HepG2 (cell line): ENCODE results near the gene KIAA0232. TPM values are rescaled to one million over a fixed set of nuclear protein-coding genes. Genes with fewer than 3 reads are reported as not detected.

Experiments used
- ATAC-seq: fragments of 200-7000 bp; cut with Tn5 transposase; 3 replicates; pipeline ENCODE4 v1.9.1; 2020; ENCODE audit warnings: mild to moderate bottlenecking, moderate library complexity
- BruUV-seq: library from RNA; stranded (reverse); fragments of 400-500 nt; replicated peaks from 2 replicates; lab custom pipeline; 2021; lab: Mats Ljungman, UMichigan
- CTCF ChIA-PET: fragments of 300-600 bp; formaldehyde crosslinking; extraction: SDS; loops from one replicate; lab custom pipeline; 2021; ENCODE audit warnings: low total read pairs, inconsistent platforms, low intra/inter-chr PET ratio; lab: Yijun Ruan, JAX
- POLR2A ChIA-PET: fragments of 350-600 bp; sonication (Branson Sonifier 250); formaldehyde crosslinking; loops from one replicate; lab custom pipeline; 2020; ENCODE audit warnings: antibody characterized with exemption, inconsistent platforms; lab: Yijun Ruan, JAX
- DNase-seq: peaks from one replicate; pipeline ENCODE4 v3.0.0-alpha.2; 2015; ENCODE audit warnings: low spot score
- FAIRE-seq: peaks from 3 replicates; lab custom pipeline; 2011; peaks lifted over from hg19 to GRCh38; lab: Jason Lieb, UNC
- H2AFZ ChIP-seq: one replicate; pipeline ENCODE4 v1.6.1; 2011; ENCODE audit warnings: low read length, inconsistent platforms
- H3K27ac ChIP-seq: fragments of 300-600 bp; 3 replicates; pipeline ENCODE4 v1.8.0; 2011; ENCODE audit warnings: mixed run types, mild to moderate bottlenecking, mixed read lengths, low read length, inconsistent platforms; ENCODE audit not compliant: insufficient read depth; ENCODE audit errors: extremely low read length
- H3K27me3 ChIP-seq, 2 experiments: fragments of 200-600 bp in 1 of 2; 2 replicates in 1 of 2; 3 replicates in 1 of 2; pipeline versions ENCODE4 v1.6.0 to v1.8.0; 2011; ENCODE audit warnings: low read length in 2 of 2, mild to moderate bottlenecking in 2 of 2, moderate library complexity in 2 of 2, inconsistent platforms in 1 of 2; ENCODE audit not compliant: insufficient read depth in 2 of 2, control insufficient read depth in 1 of 2
- H3K36me3 ChIP-seq, 2 experiments: fragments of 200-600 bp in 1 of 2; replicated peaks in 1 of 2; 2 replicates in 1 of 2; 3 replicates in 1 of 2; pipeline versions ENCODE4 v1.5.1 to v1.8.0; 2011; ENCODE audit warnings: low read length in 2 of 2, inconsistent platforms in 1 of 2; ENCODE audit not compliant: insufficient read depth in 2 of 2, control insufficient read depth in 1 of 2
- H3K4me1 ChIP-seq: 2 replicates; pipeline ENCODE4 v1.5.1; 2012; ENCODE audit warnings: low read length, inconsistent platforms; ENCODE audit not compliant: insufficient read depth
- H3K4me2 ChIP-seq: 2 replicates; pipeline ENCODE4 v1.6.0; 2011; ENCODE audit warnings: low read depth, low read length, inconsistent platforms
- H3K4me3 ChIP-seq, 3 experiments: fragments of 200-600 bp in 1 of 3; sonication (generic), shearing (Covaris generic) in 1 of 3; replicated peaks in 1 of 3; 2 replicates each; pipeline ENCODE4 v1.5.1; 2011 to 2016; ENCODE audit warnings: low read length in 3 of 3, inconsistent platforms in 2 of 3, low read depth in 2 of 3, mild to moderate bottlenecking in 2 of 3, control low read depth in 1 of 3, mixed read lengths in 1 of 3; ENCODE audit not compliant: insufficient read depth in 1 of 3
- H3K79me2 ChIP-seq: one replicate; pipeline ENCODE4 v1.6.1; 2011; ENCODE audit warnings: low read length, inconsistent platforms; ENCODE audit not compliant: insufficient read depth
- H3K9ac ChIP-seq: 2 replicates; pipeline ENCODE4 v1.6.0; 2011; ENCODE audit warnings: mild to moderate bottlenecking, low read depth, low read length, inconsistent platforms; ENCODE audit not compliant: insufficient read depth
- H3K9me3 ChIP-seq: 2 replicates; pipeline ENCODE4 v1.5.1; 2012; ENCODE audit warnings: mild to moderate bottlenecking, low read length
- H4K20me1 ChIP-seq: 2 replicates; pipeline ENCODE4 v1.6.0; 2011; ENCODE audit warnings: inconsistent platforms, mild to moderate bottlenecking, low read length, moderate library complexity; ENCODE audit not compliant: insufficient read depth
- CAMTA2 ChIP-seq: sonication (generic); formaldehyde crosslinking; IDR thresholded peaks from 2 replicates; pipeline ENCODE4 v1.4.0; 2020; ENCODE audit warnings: mild to moderate bottlenecking, missing genetic modification reagents, borderline replicate concordance
- DNMT1 ChIP-seq: sonication (generic); formaldehyde crosslinking; IDR thresholded peaks from 2 replicates; pipeline ENCODE4 v1.5.1; 2020; ENCODE audit warnings: mild to moderate bottlenecking, missing genetic modification reagents
- RBM22 ChIP-seq: fragments of 200-400 bp; formaldehyde crosslinking; optimal IDR thresholded peaks from 2 replicates; pipeline ENCODE3; 2017; ENCODE audit warnings: mild to moderate bottlenecking, low read length, moderate library complexity
- STAG1 ChIP-seq: sonication (generic); formaldehyde crosslinking; IDR thresholded peaks from 2 replicates; pipeline ENCODE4 v1.4.0; 2020; ENCODE audit warnings: missing genetic modification reagents
- ZBTB8A ChIP-seq: sonication (generic); formaldehyde crosslinking; IDR thresholded peaks from 2 replicates; pipeline ENCODE4 v1.4.0; 2020; ENCODE audit warnings: mild to moderate bottlenecking, low read depth, missing genetic modification reagents, borderline replicate concordance
- WGBS: methylation state at CpG from one replicate; pipeline ENCODE4 v1.1.6; 2017; ENCODE audit warnings: low lambda C conversion rate; 5-methylcytosine and 5-hydroxymethylcytosine counted together
- in situ Hi-C: cut with HindIII; loops from 2 replicates; pipeline ENCODE4 v1.10.0; 2017; ENCODE audit warnings: low pct_unique_long_range_greater_than_20kb; ENCODE audit not compliant: extremely low pct_ligation_motif_present
- intact Hi-C: fragments of 100-400 bp; cut with micrococcal nuclease; formaldehyde crosslinking; loops from one replicate; pipeline ENCODE4 v1.10.0; 2022; ENCODE audit not compliant: unreplicated experiment
- polyA plus RNA-seq, 8 experiments: library from polyadenylated mRNA; depleted of rRNA in 3 of 8; stranded (reverse) in 7 of 8; unstranded in 1 of 8; fragments of >200 nt; fragmentation: Illumina TruSeq in 4 of 8; extraction: Trizol in 4 of 8; gene quantifications; 2 replicates each; pipeline versions ENCODE4 v1.2.1 to v1.2.3, GENCODE V29; 2011 to 2016; ENCODE audit warnings: low read depth in 4 of 8, missing spikeins in 1 of 8, mixed read lengths in 1 of 8; ENCODE audit not compliant: insufficient read depth in 1 of 8
- total RNA-seq, 5 experiments: library from RNA; depleted of rRNA; stranded (reverse); fragments of >200 nt; fragmentation: Illumina TruSeq; extraction: Trizol; gene quantifications; 2 replicates each; pipeline ENCODE4 v1.2.3, GENCODE V29; 2016; ENCODE audit warnings: low read depth in 1 of 5
- TF ChIP-seq, protein P1 (sequence below): sonication (generic); formaldehyde crosslinking; IDR thresholded peaks from 2 replicates; pipeline ENCODE4 v1.8.0; 2022; ENCODE audit warnings: mild to moderate bottlenecking, missing genetic modification reagents, moderate library complexity

KIAA0232 gene
- total and polyA plus RNA-seq, 2 of the 13 experiments (the other 11 are each of a cell fraction or from before 2014, with no cell fraction given), result 7.8 to 17.1 TPM

DNA sequence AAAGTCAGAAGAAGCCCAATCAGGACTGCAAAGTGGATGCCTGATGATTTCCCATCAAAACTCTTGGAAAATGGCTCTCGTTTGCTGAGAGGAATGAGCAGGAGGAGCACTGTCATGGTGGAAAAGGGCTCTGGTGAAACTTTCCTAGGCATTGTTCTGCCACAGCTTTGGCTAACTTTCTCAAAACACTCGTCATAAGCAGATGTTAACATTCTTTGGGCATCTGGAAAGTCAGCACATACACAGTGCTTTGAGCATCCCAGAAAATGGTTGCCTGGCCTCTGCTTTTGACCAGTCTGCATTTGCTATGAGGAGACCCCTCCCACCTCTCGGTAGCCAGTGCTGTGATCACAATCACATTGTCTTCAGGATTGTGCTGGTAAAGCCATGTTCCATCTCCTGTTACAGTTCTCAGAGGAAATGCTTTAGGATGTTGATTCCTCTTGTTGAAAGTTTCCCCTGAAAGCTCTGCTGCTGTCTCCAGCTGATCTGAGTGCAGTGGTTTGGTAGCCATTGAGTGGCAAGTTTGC, 101.9 kb downstream of the KIAA0232 start:
- no TSS peak for BruUV-seq
- DNase-seq (no peak), FAIRE-seq (no peak), ATAC-seq (no peak)
- in situ Hi-C loops (no loop called here), intact Hi-C loops (no loop called here)
- Histone ChIP-seq H3K4me3 (no peak overlapping the region), H3K4me1 (no peaks in the 10 kb centered on the region), H3K9me3 (no peaks in the 10 kb centered on the region), H4K20me1 (no peaks in the 10 kb centered on the region), H2AFZ (no peak overlapping the region), H3K27ac (no peak overlapping the region), H3K36me3 (peaks cover 12 to 35% of the 10 kb centered on the region in 2 experiments), H3K79me2 (no peaks in the 10 kb centered on the region), H3K27me3 (no peaks in the 10 kb centered on the region), H3K9ac (no peak overlapping the region), H3K4me2 (no peak overlapping the region)
- ChIA-PET POLR2A (no interaction called here), CTCF (no interaction called here)
- TF ChIP-seq RBM22 (peak; percentile 92), DNMT1 (no peak), CAMTA2 (no peak)
- TF ChIP-seq, protein P1, sequence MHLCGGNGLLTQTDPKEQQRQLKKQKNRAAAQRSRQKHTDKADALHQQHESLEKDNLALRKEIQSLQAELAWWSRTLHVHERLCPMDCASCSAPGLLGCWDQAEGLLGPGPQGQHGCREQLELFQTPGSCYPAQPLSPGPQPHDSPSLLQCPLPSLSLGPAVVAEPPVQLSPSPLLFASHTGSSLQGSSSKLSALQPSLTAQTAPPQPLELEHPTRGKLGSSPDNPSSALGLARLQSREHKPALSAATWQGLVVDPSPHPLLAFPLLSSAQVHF (CRISPR knock-in tag), result no peak
- 85% methylated on average over 3 of the region's 3 CpGs for WGBS

DNA sequence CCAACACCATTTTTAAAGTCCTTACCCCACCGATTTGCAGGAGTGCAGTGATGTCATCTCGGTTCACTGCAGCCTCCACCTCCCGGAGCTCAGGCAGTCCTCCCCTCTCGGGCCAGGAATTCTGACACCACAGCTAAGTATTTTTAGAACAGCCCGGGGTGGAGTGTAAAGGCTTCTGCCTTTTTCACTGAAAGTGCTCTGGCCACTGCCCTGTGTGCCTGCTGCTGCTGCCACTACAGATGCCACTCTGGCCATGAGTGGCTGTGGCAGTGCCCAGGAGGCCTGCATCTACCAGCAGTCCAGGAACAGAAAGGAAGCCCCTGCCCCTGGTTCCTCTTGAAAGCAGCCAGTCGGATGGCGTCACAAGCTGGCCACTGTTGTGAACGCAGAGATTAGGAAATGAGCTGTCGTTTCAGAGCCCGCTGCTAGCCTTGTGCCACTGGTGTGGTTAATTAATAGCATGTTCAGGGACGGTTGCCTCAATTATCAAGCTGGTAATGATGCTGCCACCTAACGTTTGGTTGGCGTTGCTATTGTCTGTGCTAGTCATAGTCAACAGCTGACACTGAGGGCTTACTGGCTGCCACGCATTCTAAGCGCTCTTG, 103.5 kb downstream of the KIAA0232 start:
- CTCF ChIA-PET, result no interaction called here
- 78% methylated on average over 8 of the region's 15 CpGs for WGBS
- ATAC-seq, result no peak

More for the DNA sequence above, 103.5 kb downstream of the KIAA0232 start:
- DNase-seq (no peak), FAIRE-seq (no peak)
- POLR2A ChIA-PET, result no interaction called here
- H3K27ac ChIP-seq, result no peak overlapping the region
- no peak overlapping the region for H3K9ac ChIP-seq
- no peaks in the 10 kb centered on the region for H3K27me3 ChIP-seq
- peaks cover under 1% of the 10 kb centered on the region; the same call in 1 of the 2 replicates for H3K4me1 ChIP-seq
- H4K20me1 ChIP-seq, result no peaks in the 10 kb centered on the region
- peaks cover 8 to 25% of the 10 kb centered on the region in 2 experiments for H3K36me3 ChIP-seq
- TF ChIP-seq STAG1 (CRISPR knock-in tag), result peak; percentile 18; the same call in 1 of the 2 replicates
- no peak for TF ChIP-seq ZBTB8A
- no peaks in the 10 kb centered on the region for H3K79me2 ChIP-seq
- in situ Hi-C loops, result no loop called here
- peaks cover 11% of the 10 kb centered on the region for H3K9me3 ChIP-seq
- no peak overlapping the region for H2AFZ ChIP-seq
- BruUV-seq, result no TSS peak
- no peak overlapping the region for H3K4me3 ChIP-seq
- no peak overlapping the region for H3K4me2 ChIP-seq
- intact Hi-C loops, result no loop called here
